HG03103 (cell line): ENCODE data around the gene PBX4.

Experiments used
- ATAC-seq: cut with Tn5 transposase; IDR thresholded peaks from one replicate; pipeline ENCODE4 v1.9.1; 2021; ENCODE audit warnings: low read depth; ENCODE audit not compliant: unreplicated experiment

Gene PBX4

GRCh38 chr19:19529783-19530422 is 88.6 kb downstream of the PBX4 start:
- ATAC-seq, result no peak

- ATAC-seq, result no peak
Measured at GRCh38 chr19:19528721-19529490, 89.6 kb downstream of the PBX4 start, which contains the start of gene YJEFN3. Gene YJEFN3, plus strand, starts transcription at chr19:19528911. Its CDS starts 22 bp downstream, at chr19:19528933.

GRCh38 chr19:19527674-19528625 is 90.5 kb downstream of the PBX4 start:
- no peak for ATAC-seq

DNA sequence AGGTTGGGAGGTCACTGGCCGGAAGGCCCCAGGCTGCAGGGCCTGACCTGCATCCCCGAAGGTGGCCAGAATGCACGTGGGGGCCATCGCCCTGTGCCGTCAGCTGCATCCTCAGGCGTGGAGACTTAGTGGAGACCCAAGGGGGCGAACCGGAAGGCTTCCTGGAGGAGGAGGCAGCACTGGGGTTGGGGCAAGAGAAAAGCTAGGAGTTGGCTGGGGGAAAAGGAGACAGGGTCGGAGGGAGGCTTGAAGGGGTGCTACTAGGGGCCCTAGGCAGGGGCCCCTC is 91.2 kb downstream of the PBX4 start:
- no peak for ATAC-seq

DNA sequence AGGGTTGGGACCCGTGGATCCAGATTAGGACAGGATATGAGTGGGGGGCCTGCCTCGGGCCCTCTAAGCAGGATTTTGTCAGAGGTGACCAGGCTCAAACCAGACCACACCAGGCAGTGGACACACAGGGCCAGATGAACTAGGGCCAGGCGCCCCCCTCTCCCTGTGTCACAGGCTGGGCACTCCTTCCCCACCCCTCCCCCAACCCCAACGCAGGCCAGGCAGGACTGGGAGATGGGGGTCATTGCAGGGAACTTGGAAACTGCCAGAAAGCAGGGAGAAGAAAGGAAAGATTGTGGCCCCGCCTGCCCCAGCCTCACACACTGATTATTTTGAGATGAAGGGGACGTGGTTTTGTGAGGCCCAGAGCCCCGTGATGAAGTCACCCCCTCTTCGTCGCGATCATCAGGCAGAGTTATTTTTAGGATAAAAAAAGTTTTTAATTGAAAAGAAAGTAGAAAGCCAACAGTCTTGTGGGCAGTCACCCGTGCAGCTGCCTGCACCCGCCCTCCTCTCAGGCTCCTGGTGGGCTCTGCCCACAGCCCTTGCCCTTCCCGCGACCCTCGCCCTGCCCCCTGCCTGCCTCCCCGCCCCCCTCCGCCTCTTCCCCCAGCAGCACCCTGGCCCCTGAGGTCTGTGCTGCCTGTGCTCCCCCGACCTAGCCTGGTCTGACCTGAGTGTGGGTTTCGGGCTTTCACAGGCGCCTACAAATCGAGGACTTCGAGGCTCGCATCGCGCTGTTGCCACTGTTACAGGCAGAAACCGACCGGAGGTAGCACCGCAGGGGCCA is 91.7 kb downstream of the PBX4 start:
- no peak for ATAC-seq

DNA sequence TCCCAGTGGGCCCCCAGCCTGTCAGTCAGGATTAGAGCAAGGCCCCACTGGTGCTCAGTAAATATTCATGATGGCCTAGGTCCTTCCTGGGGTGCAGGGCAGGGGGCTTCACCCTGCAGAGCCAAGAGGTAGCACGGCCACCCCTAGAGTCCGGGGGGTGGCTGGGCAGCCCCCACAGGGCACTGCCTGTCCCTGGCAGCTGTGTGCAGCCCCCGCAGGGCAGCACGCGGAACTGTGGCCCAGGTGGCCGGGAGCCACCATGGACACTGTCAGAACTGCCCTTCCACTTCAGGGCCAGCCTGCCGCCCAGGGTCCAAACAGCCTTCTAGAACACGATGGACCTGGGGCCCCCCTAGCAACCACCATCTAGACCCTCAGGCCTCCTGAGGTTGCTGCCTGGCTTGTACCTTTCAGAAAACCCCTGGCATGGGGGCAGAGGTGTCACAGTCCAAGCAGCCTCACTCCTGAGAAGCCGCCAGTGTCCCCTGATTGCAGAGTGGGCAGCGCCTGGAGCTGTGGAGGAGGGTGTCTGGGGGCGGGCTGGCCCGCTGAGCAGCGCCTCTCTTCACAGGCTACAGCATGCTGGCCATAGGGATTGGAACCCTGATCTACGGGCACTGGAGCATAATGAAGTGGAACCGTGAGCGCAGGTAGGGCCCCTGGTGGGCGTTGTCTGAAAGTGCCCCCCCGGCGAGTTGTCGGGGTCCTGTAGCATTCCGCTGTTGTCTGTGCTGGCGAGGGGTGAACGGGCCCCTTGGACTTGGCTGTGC is 92.7 kb downstream of the PBX4 start:
- ATAC-seq, result no peak

DNA sequence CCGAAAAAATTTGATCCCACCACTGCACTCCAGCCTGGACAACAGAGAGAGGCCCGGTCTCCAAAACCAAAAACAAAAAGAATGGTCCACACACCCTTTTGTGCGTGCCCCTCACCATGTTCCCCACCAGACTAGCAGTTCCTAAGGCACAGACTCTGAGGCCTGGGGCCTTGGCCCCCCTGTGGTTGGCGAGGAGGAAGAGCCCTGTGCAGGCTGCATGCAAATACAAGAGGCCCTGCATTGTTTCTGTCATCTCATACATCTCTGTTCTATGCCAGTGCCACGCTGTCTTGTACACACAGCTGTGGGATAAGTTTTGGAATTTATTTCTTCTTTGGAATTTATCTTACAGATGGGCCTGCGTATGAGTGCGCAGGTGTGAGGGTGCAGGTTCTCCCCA is 94.4 kb downstream of the PBX4 start:
- no peak for ATAC-seq

DNA sequence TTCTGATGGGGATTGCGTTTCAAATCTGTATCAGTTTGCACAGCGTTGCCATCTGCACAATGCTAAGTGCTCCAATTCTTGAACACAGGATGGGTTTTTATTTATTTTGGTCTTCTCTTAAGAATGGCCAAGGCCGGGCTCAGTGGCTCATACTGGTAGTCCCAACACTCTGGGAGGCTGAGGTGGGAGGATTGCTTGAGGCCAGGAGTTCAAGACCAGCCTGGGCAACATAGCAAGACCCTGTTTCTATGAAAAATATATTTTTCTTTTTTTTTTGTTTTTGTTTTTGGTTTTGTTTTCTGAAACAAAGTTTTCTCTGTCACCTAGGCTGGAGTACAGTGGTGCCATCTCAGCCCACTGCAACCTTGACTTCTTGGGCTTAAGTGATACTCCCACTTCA is 95.3 kb downstream of the PBX4 start:
- ATAC-seq, result no peak

DNA sequence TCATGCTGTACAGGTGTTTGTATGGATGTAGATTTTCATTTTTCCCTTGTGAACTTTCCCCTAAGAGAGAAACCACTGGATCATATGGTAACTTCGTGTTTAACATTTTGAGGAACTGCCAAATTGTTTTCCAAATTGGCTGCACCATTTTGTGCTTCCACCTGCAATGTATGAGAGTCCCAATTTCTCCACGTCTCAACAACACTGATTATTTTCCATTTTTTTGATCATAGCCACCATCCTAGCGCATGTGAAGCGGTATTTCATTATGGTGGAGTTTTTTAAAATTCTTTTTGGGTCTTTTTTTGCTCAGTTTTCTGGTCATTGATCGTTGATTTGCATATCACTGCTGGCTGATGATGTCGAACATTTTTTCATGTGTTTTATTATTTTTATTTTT is 97.5 kb downstream of the PBX4 start:
- ATAC-seq, result no peak

DNA sequence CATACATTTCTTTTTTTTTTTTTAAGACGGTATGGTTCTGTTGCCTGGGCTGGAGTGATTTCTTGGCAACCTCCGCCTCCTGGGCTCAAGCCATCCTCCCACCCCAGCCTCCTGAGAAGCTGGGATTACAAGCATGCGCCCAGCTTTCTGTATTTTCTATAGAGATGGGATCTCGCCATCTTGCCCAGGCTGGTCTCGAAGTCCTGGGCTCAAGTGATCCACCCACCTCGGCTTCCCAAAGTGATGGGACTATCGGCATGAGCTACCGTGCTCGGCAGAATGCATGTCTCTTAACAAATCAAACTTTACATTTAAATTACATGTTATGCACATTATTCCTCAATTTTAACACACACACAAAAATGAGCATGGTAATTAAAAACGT is 101.3 kb downstream of the PBX4 start:
- no peak for ATAC-seq

GRCh38 chr19:19515642-19516519 is 102.6 kb downstream of the PBX4 start, which contains the start of gene NDUFA13:
Gene NDUFA13, plus strand, starts transcription at chr19:19516225. Its CDS starts 14 bp downstream, at chr19:19516239.
- ATAC-seq, result peak; percentile 90

- no peak for ATAC-seq
Measured at GRCh38 chr19:19514881-19515641, 103.4 kb downstream of the PBX4 start, which contains the start of gene TSSK6. Gene TSSK6, minus strand, starts transcription at chr19:19515548. Its CDS starts 121 bp downstream, at chr19:19515427.

DNA sequence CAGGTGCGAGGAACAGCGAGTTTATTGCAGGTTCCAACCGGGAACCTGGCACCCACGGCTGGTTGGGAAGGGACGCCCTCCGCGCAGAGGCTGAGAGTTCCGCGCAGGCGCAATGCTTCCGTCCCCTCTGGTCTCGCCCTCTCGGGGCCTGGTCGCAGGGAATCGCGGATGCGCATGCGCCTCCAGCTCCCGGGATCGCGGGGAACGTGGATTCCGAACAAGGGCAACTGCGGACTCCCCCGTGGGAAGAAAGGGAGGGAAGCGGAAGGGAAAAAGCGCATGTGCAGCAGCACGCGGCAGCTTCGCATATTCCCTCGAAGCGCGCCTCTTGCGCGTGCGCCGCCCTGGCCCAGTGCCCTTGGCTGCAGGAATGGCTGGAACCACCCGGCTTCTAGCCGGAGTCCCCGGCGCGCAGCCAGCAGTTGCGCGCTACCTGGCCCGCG is 104.3 kb downstream of the PBX4 start:
- ATAC-seq, result no peak

- no peak for ATAC-seq
Measured at GRCh38 chr19:19513682-19514081, 104.8 kb downstream of the PBX4 start.
